Colonic mucosa (tissue), 4 donors: ENCODE data around the gene DCTN1. TPM values are rescaled to one million over a fixed set of nuclear protein-coding genes. Genes with fewer than 3 reads are reported as not detected.

ENCODE experiments used
- DNase-seq: peaks from one replicate; pipeline ENCODE4 v3.0.0-alpha.2; 2020
- H3K27ac ChIP-seq: fragments of 200-600 bp; one replicate; pipeline ENCODE4 v1.8.0; 2021
- H3K27me3 ChIP-seq: fragments of 200-600 bp; one replicate; pipeline ENCODE4 v1.8.0; 2021
- H3K36me3 ChIP-seq: fragments of 200-600 bp; one replicate; pipeline ENCODE4 v1.8.0; 2021
- H3K4me1 ChIP-seq: fragments of 200-600 bp; one replicate; pipeline ENCODE4 v1.8.0; 2021; ENCODE audit warnings: mild to moderate bottlenecking
- H3K4me3 ChIP-seq: fragments of 200-600 bp; one replicate; pipeline ENCODE4 v1.8.0; 2021
- H3K9ac ChIP-seq, 2 donors: one replicate each; pipeline ENCODE4 v1.7.0; 2013; ENCODE audit warnings: control low read depth in 2 of 2, low read depth in 2 of 2, low read length in 2 of 2
- H3K9me3 ChIP-seq: fragments of 200-600 bp; one replicate; pipeline ENCODE4 v1.8.0; 2021
- intact Hi-C: fragments of 100-400 bp; cut with DNase I; formaldehyde crosslinking; loops from one replicate; pipeline ENCODE4 v1.14.1; 2022
- total RNA-seq, 2 donors: library from RNA; stranded (reverse); fragmentation: NEBNext Ultra II Directional in 1 of 2; extraction: Animal tissue kit (Norgen Biotek cat#: 25700) in 1 of 2; gene quantifications; one replicate each; pipeline ENCODE4 v1.2.1, GENCODE V29; 2021
- TF ChIP-seq, protein P1 (sequence below): fragments of 200-600 bp; IDR thresholded peaks from one replicate; pipeline ENCODE4 v1.8.0; 2022; ENCODE audit warnings: antibody characterized with exemption, mild to moderate bottlenecking
- donor health status: healthy.
- donor health status: DM: no; HTN: no; CAD: no.
- donor health status: DM: no; HTN: no; CAD: no.

The DCTN1 gene
- total RNA-seq, 2 donors from 2014 or later: 111 to 114 TPM

DNA sequence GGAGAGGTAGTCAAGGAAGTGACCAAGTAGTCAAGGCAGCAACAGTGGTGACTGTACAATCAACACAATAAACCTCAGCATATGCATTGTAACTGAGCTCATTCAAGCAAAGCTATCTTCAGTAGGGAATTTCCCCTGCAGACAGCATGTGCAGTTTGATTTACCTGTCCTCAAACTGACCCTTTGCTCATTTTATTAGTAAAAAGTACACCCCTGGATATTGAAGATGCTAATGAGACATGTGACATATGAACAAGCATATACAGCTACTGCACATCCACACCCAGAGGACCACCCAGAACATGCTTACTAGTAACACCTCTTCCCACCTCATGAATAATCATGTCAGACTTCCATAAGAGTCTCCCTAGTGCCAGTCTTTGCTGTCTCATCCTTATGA lies 25.9 kb upstream of the DCTN1 start:
- H3K4me1 ChIP-seq: no peaks in the 10 kb centered on the region
- H3K4me3 ChIP-seq: no peak overlapping the region
- no peak overlapping the region for H3K27ac ChIP-seq
- TF ChIP-seq, protein P1, sequence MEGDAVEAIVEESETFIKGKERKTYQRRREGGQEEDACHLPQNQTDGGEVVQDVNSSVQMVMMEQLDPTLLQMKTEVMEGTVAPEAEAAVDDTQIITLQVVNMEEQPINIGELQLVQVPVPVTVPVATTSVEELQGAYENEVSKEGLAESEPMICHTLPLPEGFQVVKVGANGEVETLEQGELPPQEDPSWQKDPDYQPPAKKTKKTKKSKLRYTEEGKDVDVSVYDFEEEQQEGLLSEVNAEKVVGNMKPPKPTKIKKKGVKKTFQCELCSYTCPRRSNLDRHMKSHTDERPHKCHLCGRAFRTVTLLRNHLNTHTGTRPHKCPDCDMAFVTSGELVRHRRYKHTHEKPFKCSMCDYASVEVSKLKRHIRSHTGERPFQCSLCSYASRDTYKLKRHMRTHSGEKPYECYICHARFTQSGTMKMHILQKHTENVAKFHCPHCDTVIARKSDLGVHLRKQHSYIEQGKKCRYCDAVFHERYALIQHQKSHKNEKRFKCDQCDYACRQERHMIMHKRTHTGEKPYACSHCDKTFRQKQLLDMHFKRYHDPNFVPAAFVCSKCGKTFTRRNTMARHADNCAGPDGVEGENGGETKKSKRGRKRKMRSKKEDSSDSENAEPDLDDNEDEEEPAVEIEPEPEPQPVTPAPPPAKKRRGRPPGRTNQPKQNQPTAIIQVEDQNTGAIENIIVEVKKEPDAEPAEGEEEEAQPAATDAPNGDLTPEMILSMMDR: no peak
- no peaks in the 10 kb centered on the region for H3K36me3 ChIP-seq
- H3K27me3 ChIP-seq: no peaks in the 10 kb centered on the region
- intact Hi-C loops: no loop called here
- H3K9ac ChIP-seq: no peak overlapping the region
- DNase-seq: no peak
- no peaks in the 10 kb centered on the region for H3K9me3 ChIP-seq

DNA sequence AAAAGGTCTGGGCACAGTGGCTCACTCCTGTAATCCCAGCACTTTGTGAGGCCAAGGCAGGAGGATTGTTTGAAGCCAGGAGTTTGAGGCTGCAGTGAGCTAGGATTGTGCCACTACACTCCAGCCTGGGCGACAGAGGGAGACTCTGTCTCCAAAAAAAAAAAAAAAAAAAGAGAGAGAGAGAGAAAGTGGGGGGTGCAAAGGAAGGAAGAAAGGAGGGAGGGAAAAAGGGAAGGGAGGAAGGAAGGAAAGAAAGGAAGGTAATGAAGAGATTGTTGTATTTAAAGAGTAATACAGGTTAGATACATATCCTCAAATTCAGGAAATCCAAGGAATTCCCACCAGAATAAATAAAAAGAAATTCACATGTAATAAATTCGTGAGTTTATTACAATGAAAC lies 21.8 kb upstream of the DCTN1 start:
- H3K27ac ChIP-seq: no peak overlapping the region
- H3K9me3 ChIP-seq: no peaks in the 10 kb centered on the region
- TF ChIP-seq, protein P1: no peak
- intact Hi-C loops: no loop called here
- no peak for DNase-seq
- H3K9ac ChIP-seq: no peak overlapping the region
- H3K27me3 ChIP-seq: no peaks in the 10 kb centered on the region
- H3K4me1 ChIP-seq: no peaks in the 10 kb centered on the region
- H3K36me3 ChIP-seq: no peaks in the 10 kb centered on the region
- no peak overlapping the region for H3K4me3 ChIP-seq

DNA sequence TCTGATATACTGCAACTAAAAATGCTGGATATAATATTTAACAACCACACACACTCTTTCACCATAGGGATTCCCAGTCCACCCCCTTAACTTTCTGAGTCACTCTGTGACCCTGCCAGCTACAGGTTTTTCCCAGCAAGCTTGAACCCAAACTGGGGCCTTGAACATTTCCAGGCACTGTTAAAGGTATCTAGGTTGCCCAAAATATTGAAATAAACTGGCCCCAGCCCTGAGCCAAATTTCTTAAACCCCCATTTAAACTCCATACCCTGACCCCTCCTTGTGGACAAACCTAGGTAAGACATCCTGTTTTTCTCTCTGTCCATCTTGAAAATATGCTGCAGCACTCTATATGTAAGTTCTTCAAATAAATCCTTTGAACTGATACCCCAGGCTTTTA lies 19.7 kb upstream of the DCTN1 start:
- H3K4me1 ChIP-seq: no peaks in the 10 kb centered on the region
- intact Hi-C loops: loop anchor here (5.0 to 10.0 kb wide), 2 partner anchors 67 to 135 kb away; no protein-coding TSS in a partner anchor
- no peak overlapping the region for H3K27ac ChIP-seq
- TF ChIP-seq, protein P1: peak; percentile 53
- no peaks in the 10 kb centered on the region for H3K27me3 ChIP-seq
- no peak overlapping the region for H3K4me3 ChIP-seq
- H3K36me3 ChIP-seq: no peaks in the 10 kb centered on the region
- no peaks in the 10 kb centered on the region for H3K9me3 ChIP-seq
- no peak for DNase-seq
- H3K9ac ChIP-seq: no peak overlapping the region

DNA sequence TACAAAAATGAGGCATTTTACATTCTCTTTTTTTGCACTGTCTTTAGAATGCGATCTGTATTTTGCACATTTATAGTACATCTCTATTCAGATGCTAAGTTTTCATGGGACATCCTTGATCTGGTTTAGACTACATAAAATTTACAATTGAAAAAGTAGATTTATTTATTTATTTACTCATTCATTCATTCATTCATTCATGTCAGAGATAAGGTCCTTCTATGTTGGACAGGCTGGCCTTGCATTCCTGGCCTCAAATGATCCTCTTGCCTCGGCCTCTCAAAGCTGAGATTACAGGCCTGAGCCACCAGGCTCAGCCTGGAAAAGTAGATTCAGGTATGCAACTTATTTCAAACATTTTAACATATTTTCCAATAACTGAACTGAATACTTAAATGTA lies 16.0 kb upstream of the DCTN1 start:
- H3K4me1 ChIP-seq: no peaks in the 10 kb centered on the region
- no peak for DNase-seq
- no peak overlapping the region for H3K9ac ChIP-seq
- no peaks in the 10 kb centered on the region for H3K36me3 ChIP-seq
- H3K4me3 ChIP-seq: no peak overlapping the region
- TF ChIP-seq, protein P1: no peak
- no peaks in the 10 kb centered on the region for H3K9me3 ChIP-seq
- no peak overlapping the region for H3K27ac ChIP-seq
- intact Hi-C loops: loop anchor here (5.0 to 10.0 kb wide), 2 partner anchors 64 to 131 kb away; no protein-coding TSS in a partner anchor
- no peaks in the 10 kb centered on the region for H3K27me3 ChIP-seq

DNA sequence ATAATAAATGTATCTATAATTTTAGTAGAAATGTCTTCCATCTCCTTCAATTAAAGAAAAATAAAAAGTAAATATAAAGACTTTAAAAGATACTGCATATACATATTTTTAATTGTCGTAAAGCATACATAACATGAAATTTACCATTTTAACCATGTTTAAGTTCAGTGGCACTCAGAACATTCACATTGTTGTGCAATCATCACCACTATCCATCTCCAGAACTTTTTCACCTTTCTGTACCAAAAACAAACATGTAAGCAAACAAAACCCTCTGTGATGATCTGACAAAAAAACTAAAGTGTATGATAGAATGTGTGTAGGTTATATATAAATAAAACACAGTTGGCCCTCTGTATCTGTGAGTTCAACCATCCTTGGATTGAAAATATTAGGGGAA lies 13.4 kb upstream of the DCTN1 start:
- Histone ChIP-seq H3K36me3 (no peaks in the 10 kb centered on the region), H3K27ac (no peak overlapping the region), H3K9ac (no peak overlapping the region), H3K27me3 (no peaks in the 10 kb centered on the region), H3K9me3 (no peaks in the 10 kb centered on the region), H3K4me1 (peaks cover 16% of the 10 kb centered on the region), H3K4me3 (no peak overlapping the region)
- no peak for DNase-seq
- TF ChIP-seq, protein P1: no peak
- intact Hi-C loops: loop anchor here (10.0 kb wide), 1 partner anchor 129 kb away; no protein-coding TSS in a partner anchor
